HG03575 (cell line): ENCODE results near the gene CERS4.
"Not testable (repeated sequence)": the region's sequence is repeated elsewhere in the genome, so short reads cannot be mapped to it uniquely, and the experiment has no call there.

ENCODE experiments used
- ATAC-seq: cut with Tn5 transposase; IDR thresholded peaks from one replicate; pipeline ENCODE4 v1.9.1; 2021; ENCODE audit not compliant: unreplicated experiment, insufficient number of reproducible peaks, low FRiP score; ENCODE audit errors: extremely low read depth

CERS4 gene

GRCh38 chr19:8208119-8208921 lies 850 bp upstream of the CERS4 start:
- no peak for ATAC-seq

- ATAC-seq = no peak
Measured at GRCh38 chr19:8209462-8210378, 550 bp downstream of the CERS4 start.

- ATAC-seq = no peak
Measured at GRCh38 chr19:8210421-8211101, 1.4 kb downstream of the CERS4 start.

GRCh38 chr19:8212212-8212611 lies 3.0 kb downstream of the CERS4 start:
- no peak for ATAC-seq

GRCh38 chr19:8212916-8213315 lies 3.7 kb downstream of the CERS4 start:
- no peak for ATAC-seq

- ATAC-seq = no peak
Measured at GRCh38 chr19:8213827-8214672, 4.9 kb downstream of the CERS4 start.

GRCh38 chr19:8214802-8215201 lies 5.6 kb downstream of the CERS4 start:
- no peak for ATAC-seq

- ATAC-seq = no peak
Measured at GRCh38 chr19:8215783-8216182, 6.6 kb downstream of the CERS4 start.

GRCh38 chr19:8216357-8216756 lies 7.2 kb downstream of the CERS4 start:
- no peak for ATAC-seq

- not testable (repeated sequence) for ATAC-seq
Measured at GRCh38 chr19:8218127-8218526, 9.0 kb downstream of the CERS4 start.

- ATAC-seq = no peak
Measured at GRCh38 chr19:8220481-8220880, 11.3 kb downstream of the CERS4 start.

GRCh38 chr19:8221161-8221560 lies 12.0 kb downstream of the CERS4 start:
- no peak for ATAC-seq

- not testable (repeated sequence) for ATAC-seq
Measured at GRCh38 chr19:8223442-8223841, 14.3 kb downstream of the CERS4 start.

GRCh38 chr19:8224394-8225145 lies 15.4 kb downstream of the CERS4 start:
- no peak for ATAC-seq

- ATAC-seq = no peak
Measured at GRCh38 chr19:8231073-8231604, 22.0 kb downstream of the CERS4 start.

GRCh38 chr19:8233370-8233769 lies 24.2 kb downstream of the CERS4 start:
- no peak for ATAC-seq

GRCh38 chr19:8237026-8237425 lies 27.9 kb downstream of the CERS4 start:
- no peak for ATAC-seq

- no peak for ATAC-seq
Measured at GRCh38 chr19:8238251-8238650, 29.1 kb downstream of the CERS4 start.
